MCF 10A (cell line): ENCODE measurements around the gene GSK3A. TPM values are rescaled to one million over a fixed set of nuclear protein-coding genes. Genes with fewer than 3 reads are reported as not detected.

Experiments used
- BruUV-seq: library from RNA; stranded (reverse); fragments of 400-500 nt; replicated peaks from 2 replicates; lab custom pipeline; 2021; lab: Mats Ljungman, UMichigan
- CTCF ChIA-PET: fragments of 300-600 bp; sonication (Branson Sonifier 250); formaldehyde crosslinking; extraction: SDS; loops from one replicate; lab custom pipeline; 2021; ENCODE audit warnings: antibody characterized with exemption, inconsistent platforms; lab: Yijun Ruan, JAX
- POLR2A ChIA-PET: fragments of 300-600, 350-650 bp; sonication (Branson Sonifier 250); formaldehyde crosslinking; extraction: SDS; loops from one replicate; lab custom pipeline; 2020; ENCODE audit warnings: antibody characterized with exemption, inconsistent platforms; lab: Yijun Ruan, JAX
- DNase-seq: peaks from one replicate; pipeline ENCODE4 v3.0.0-alpha.2; 2018; ENCODE audit not compliant: unreplicated experiment
- H3K27ac Mint-ChIP-seq: one replicate; pipeline ENCODE4 v1.8.0; 2022; ENCODE audit warnings: mild to moderate bottlenecking, low read depth, mixed read lengths; ENCODE audit not compliant: unreplicated experiment
- H3K27me3 Mint-ChIP-seq: one replicate; pipeline ENCODE4 v1.8.0; 2022; ENCODE audit warnings: mixed read lengths; ENCODE audit not compliant: insufficient read depth, unreplicated experiment
- H3K36me3 Mint-ChIP-seq: one replicate; pipeline ENCODE4 v1.8.0; 2022; ENCODE audit warnings: mild to moderate bottlenecking, moderate library complexity, mixed read lengths; ENCODE audit not compliant: insufficient read depth, unreplicated experiment
- H3K4me1 Mint-ChIP-seq: one replicate; pipeline ENCODE4 v1.8.0; 2022; ENCODE audit warnings: mixed read lengths; ENCODE audit not compliant: insufficient read depth, unreplicated experiment
- H3K4me3 Mint-ChIP-seq: one replicate; pipeline ENCODE4 v1.8.0; 2022; ENCODE audit warnings: mild to moderate bottlenecking, moderate library complexity, mixed read lengths; ENCODE audit not compliant: unreplicated experiment
- H3K9me3 Mint-ChIP-seq: one replicate; pipeline ENCODE4 v1.8.0; 2022; ENCODE audit warnings: mixed read lengths; ENCODE audit not compliant: unreplicated experiment
- intact Hi-C: fragments of 100-400 bp; cut with micrococcal nuclease; formaldehyde crosslinking; loops from 2 replicates; pipeline ENCODE4 v1.14.1; 2022
- total RNA-seq: library from RNA; stranded (reverse); gene quantifications from 2 replicates; pipeline ENCODE4 v1.2.3, GENCODE V29; 2022
- TF ChIP-seq, protein P1 (sequence below): fragments of 200-600 bp; IDR thresholded peaks from one replicate; pipeline ENCODE4 v1.8.0; 2022; ENCODE audit warnings: antibody characterized with exemption, mild to moderate bottlenecking; ENCODE audit not compliant: unreplicated experiment

Gene GSK3A
- total RNA-seq, 1 experiment from 2014 or later = 53.5 TPM

DNA sequence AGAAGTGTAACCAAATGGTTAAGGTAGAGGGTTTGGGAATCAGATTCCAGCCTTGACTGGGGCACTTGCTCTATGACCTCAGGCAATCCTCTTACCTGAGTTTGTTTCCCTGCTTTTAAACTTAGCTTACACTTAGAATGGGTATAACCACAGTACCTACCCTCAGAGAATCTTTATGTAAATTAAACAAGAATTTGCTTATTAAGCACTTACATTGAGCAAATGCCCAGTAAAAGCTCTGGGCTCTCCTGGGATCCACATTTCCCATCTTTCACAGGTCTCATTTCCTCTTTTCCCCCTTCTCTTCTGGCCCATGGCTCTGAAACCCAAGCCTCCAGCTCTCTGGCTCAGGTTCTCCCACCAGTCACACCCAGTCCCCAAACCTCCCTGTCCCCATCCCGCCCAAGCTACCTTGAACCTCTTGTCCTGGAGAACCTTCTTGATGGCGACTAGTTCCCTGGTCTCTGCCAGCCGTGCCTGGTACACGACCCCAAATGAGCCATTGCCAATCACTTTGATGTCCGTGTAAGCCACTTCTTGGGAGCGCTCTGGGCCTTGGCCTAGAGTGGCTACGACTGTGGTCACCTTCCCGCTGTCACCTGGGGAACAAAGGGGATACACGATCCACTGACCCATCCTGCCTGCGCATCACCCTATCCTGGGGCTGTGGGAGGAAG lies 2.7 kb downstream of the GSK3A start:
- no peak for DNase-seq
- H3K4me1 Mint-ChIP-seq = peaks cover 18% of the 10 kb centered on the region
- no peak overlapping the region for H3K27ac Mint-ChIP-seq
- no peak overlapping the region for H3K4me3 Mint-ChIP-seq
- CTCF ChIA-PET = interaction anchor here (0.5 to 2.4 kb wide), 5 partner anchors 9 to 616 kb away, joined by 3 to 6 read pairs (median 4); no protein-coding TSS in a partner anchor
- no peaks in the 10 kb centered on the region for H3K27me3 Mint-ChIP-seq
- BruUV-seq = no TSS peak
- H3K9me3 Mint-ChIP-seq = no peaks in the 10 kb centered on the region
- peaks cover 65% of the 10 kb centered on the region for H3K36me3 Mint-ChIP-seq
- POLR2A ChIA-PET = interaction anchor here (0.8 to 1.3 kb wide), 3 partner anchors 19 to 59 kb away, joined by 4 to 5 read pairs (median 5); partner anchors contain the start of gene DEDD2
- TF ChIP-seq, protein P1, sequence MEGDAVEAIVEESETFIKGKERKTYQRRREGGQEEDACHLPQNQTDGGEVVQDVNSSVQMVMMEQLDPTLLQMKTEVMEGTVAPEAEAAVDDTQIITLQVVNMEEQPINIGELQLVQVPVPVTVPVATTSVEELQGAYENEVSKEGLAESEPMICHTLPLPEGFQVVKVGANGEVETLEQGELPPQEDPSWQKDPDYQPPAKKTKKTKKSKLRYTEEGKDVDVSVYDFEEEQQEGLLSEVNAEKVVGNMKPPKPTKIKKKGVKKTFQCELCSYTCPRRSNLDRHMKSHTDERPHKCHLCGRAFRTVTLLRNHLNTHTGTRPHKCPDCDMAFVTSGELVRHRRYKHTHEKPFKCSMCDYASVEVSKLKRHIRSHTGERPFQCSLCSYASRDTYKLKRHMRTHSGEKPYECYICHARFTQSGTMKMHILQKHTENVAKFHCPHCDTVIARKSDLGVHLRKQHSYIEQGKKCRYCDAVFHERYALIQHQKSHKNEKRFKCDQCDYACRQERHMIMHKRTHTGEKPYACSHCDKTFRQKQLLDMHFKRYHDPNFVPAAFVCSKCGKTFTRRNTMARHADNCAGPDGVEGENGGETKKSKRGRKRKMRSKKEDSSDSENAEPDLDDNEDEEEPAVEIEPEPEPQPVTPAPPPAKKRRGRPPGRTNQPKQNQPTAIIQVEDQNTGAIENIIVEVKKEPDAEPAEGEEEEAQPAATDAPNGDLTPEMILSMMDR = no peak
- intact Hi-C loops = loop anchor here (5.0 to 10.0 kb wide), 2 partner anchors 58 to 155 kb away; partner anchors contain the start of gene CNFN

DNA sequence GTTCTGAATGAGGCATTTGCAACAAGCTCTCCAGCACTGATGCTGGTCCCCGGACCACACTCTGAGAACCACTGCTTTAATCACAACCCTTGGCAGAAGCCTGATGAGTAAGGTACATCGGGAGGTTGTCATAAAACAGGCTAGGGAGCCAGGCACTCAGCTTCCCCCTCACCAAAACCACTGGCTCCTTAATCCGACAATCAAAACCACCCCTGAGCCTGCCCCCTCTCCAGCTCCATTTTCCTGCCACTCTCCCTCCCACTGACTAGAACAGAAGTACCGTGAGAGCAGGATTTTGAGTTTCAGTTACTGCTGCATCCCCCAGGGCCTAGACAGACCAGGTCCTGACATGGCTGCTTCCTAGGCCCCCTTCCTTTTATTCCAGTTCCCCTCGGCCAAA lies 7.2 kb downstream of the GSK3A start:
- intact Hi-C loops = no loop called here
- Mint-ChIP-seq H3K36me3 (peaks cover 84% of the 10 kb centered on the region), H3K27ac (no peak overlapping the region), H3K27me3 (no peaks in the 10 kb centered on the region), H3K4me1 (peaks cover 12% of the 10 kb centered on the region), H3K4me3 (no peak overlapping the region), H3K9me3 (no peaks in the 10 kb centered on the region)
- TF ChIP-seq, protein P1 = no peak
- no peak for DNase-seq
- POLR2A ChIA-PET = interaction anchor here (0.6 to 1.3 kb wide), 4 partner anchors 10 to 126 kb away, joined by 3 to 5 read pairs (median 3); no protein-coding TSS in a partner anchor
- BruUV-seq = no TSS peak
- CTCF ChIA-PET = interaction anchor here (0.8 to 1.5 kb wide), 5 partner anchors 9 to 132 kb away, joined by 3 to 4 read pairs (median 4); partner anchors contain the start of gene POU2F2

DNA sequence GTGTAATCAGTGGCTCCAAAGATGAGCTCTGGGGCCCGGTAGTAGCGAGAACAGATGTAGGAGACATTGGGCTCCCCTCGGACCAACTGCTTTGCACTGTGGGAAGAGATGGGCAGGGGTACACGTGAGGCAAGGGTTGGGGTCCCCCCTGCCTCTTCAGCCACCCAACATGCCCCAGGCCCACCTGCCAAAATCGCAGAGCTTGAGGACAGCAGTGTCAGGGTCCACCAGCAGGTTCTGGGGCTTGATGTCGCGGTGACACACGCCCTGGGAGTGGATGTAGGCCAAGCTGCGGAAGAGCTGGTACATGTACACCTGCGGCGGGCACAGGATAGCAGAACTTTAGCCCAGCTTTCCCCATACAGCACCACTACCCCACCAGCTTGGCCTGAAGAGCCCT lies 8.0 kb downstream of the GSK3A start:
- intact Hi-C loops = no loop called here
- POLR2A ChIA-PET = interaction anchor here (0.6 to 1.3 kb wide), 6 partner anchors 9 to 373 kb away, joined by 3 to 7 read pairs (median 4); no protein-coding TSS in a partner anchor
- no peak overlapping the region for H3K27ac Mint-ChIP-seq
- no TSS peak for BruUV-seq
- CTCF ChIA-PET = interaction anchor here (0.6 to 2.0 kb wide), 8 partner anchors 10 to 132 kb away, joined by 3 to 7 read pairs (median 4); partner anchors contain the start of gene POU2F2
- peaks cover 4% of the 10 kb centered on the region for H3K4me1 Mint-ChIP-seq
- DNase-seq = no peak
- TF ChIP-seq, protein P1 = no peak
- H3K4me3 Mint-ChIP-seq = no peak overlapping the region
- no peaks in the 10 kb centered on the region for H3K9me3 Mint-ChIP-seq
- no peaks in the 10 kb centered on the region for H3K27me3 Mint-ChIP-seq
- peaks cover 86% of the 10 kb centered on the region for H3K36me3 Mint-ChIP-seq

DNA sequence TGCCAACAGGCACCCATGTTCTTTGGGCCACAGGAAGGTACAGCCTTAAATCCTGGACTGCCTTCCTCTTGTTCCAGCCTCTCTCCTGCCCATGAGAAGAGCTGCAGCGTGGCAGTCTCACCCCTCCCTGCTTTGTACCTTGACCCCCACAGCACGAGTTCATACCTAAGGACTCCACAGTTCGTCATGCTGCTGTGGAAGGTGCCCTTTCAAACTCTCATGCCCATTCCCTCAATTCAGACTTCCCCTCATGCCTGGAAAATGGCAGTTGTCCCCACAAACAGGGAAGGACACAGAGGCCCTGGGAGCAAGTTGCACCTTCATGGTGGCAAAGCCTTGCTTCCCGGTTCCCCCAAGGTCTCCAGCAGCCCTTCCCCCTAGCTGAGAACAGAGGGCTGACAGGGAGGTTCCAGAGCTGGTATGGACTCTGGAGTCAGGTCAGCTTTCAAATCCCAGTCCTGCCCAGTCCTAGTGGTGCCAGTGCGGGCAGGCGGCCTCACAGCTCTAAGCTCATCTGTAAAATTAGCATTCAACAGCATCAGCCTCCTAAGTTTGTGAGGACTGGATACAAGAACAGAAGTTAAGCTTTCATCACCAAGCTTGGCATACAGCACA lies 8.6 kb downstream of the GSK3A start:
- BruUV-seq = no TSS peak
- CTCF ChIA-PET = interaction anchor here (0.6 to 2.0 kb wide), 5 partner anchors 11 to 98 kb away, joined by 3 to 7 read pairs (median 4); no protein-coding TSS in a partner anchor

More for the DNA sequence above, 8.6 kb downstream of the GSK3A start:
- Mint-ChIP-seq H3K9me3 (no peaks in the 10 kb centered on the region), H3K36me3 (peaks cover 84% of the 10 kb centered on the region), H3K27me3 (no peaks in the 10 kb centered on the region), H3K27ac (peak overlapping the region; percentile 66), H3K4me3 (no peak overlapping the region), H3K4me1 (no peaks in the 10 kb centered on the region)
- TF ChIP-seq, protein P1 = no peak
- POLR2A ChIA-PET = interaction anchor here (0.6 to 1.3 kb wide), 6 partner anchors 8 to 373 kb away, joined by 3 to 7 read pairs (median 3); partner anchors contain the start of gene GSK3A
- intact Hi-C loops = no loop called here
- DNase-seq = no peak
